ENCODE data around the gene SWI5.
"Not testable (repeated sequence)": the region's sequence is repeated elsewhere in the genome, so short reads cannot be mapped to it uniquely, and the experiment has no call there.

Gene SWI5

GRCh38 chr9:128276008-128276573 is at the start of gene SWI5:
Gene SWI5 (plus strand): TSS chr9:128276276.
- Mint-ChIP-seq H3K36me3 (peaks cover 13% of the 10 kb centered on the region), H3K4me3 (peak within 1 kb of the TSS; percentile 85), H3K27ac (peak within 1 kb of the TSS; percentile 97), H3K9me3 (no peaks in the 10 kb centered on the region), H3K27me3 (no peaks in the 10 kb centered on the region), H3K4me1 (peaks cover 17% of the 10 kb centered on the region)
- DNase-seq (ENCODE audit: low spot score in 2 of 2) (peak; percentile 99 to 100), ATAC-seq (ENCODE audit: low read depth) (peak; percentile 95)

- H3K9me3 Mint-ChIP-seq = no peaks in the 10 kb centered on the region
- no peak for DNase-seq (ENCODE audit: low spot score in 2 of 2)
- no peaks in the 10 kb centered on the region for H3K36me3 Mint-ChIP-seq
- no peak overlapping the region for H3K27ac Mint-ChIP-seq
- H3K4me3 Mint-ChIP-seq = no peak overlapping the region
- H3K27me3 Mint-ChIP-seq = peaks cover 3% of the 10 kb centered on the region
- no peaks in the 10 kb centered on the region for H3K4me1 Mint-ChIP-seq
- ATAC-seq (ENCODE audit: low read depth) = no peak
Observed at GRCh38 chr9:128226412-128226801, 49.7 kb upstream of the SWI5 start.

- H3K27me3 Mint-ChIP-seq, H3K36me3 Mint-ChIP-seq, H3K4me3 Mint-ChIP-seq: not testable (repeated sequence)
Observed at GRCh38 chr9:128230897-128231296, 45.2 kb upstream of the SWI5 start.

GRCh38 chr9:128231638-128232527 is 44.2 kb upstream of the SWI5 start:
- no peak for DNase-seq (ENCODE audit: low spot score in 2 of 2)
- H3K4me1 Mint-ChIP-seq = no peaks in the 10 kb centered on the region
- no peak overlapping the region for H3K4me3 Mint-ChIP-seq
- ATAC-seq (ENCODE audit: low read depth) = no peak
- H3K36me3 Mint-ChIP-seq = no peaks in the 10 kb centered on the region
- H3K9me3 Mint-ChIP-seq = no peaks in the 10 kb centered on the region
- H3K27ac Mint-ChIP-seq = no peak overlapping the region
- peaks cover 8% of the 10 kb centered on the region for H3K27me3 Mint-ChIP-seq

More at GRCh38 chr9:128230897-128231296, 45.2 kb upstream of the SWI5 start:
- DNase-seq (ENCODE audit: low spot score in 2 of 2); H3K4me1 Mint-ChIP-seq; H3K9me3 Mint-ChIP-seq; ATAC-seq (ENCODE audit: low read depth); H3K27ac Mint-ChIP-seq: not testable (repeated sequence)

GRCh38 chr9:128232528-128233428 is 43.3 kb upstream of the SWI5 start:
- H3K4me1 Mint-ChIP-seq = no peaks in the 10 kb centered on the region
- ATAC-seq (ENCODE audit: low read depth) (no peak), DNase-seq (ENCODE audit: low spot score in 2 of 2) (no peak)
- H3K9me3 Mint-ChIP-seq = no peaks in the 10 kb centered on the region
- no peak overlapping the region for H3K27ac Mint-ChIP-seq
- H3K36me3 Mint-ChIP-seq = no peaks in the 10 kb centered on the region
- peaks cover 8% of the 10 kb centered on the region for H3K27me3 Mint-ChIP-seq
- H3K4me3 Mint-ChIP-seq = no peak overlapping the region

- Mint-ChIP-seq H3K4me1 (no peaks in the 10 kb centered on the region), H3K4me3 (no peak overlapping the region), H3K27ac (no peak overlapping the region), H3K27me3 (peaks cover 10% of the 10 kb centered on the region), H3K36me3 (no peaks in the 10 kb centered on the region), H3K9me3 (peaks cover under 1% of the 10 kb centered on the region)
- no peak for ATAC-seq (ENCODE audit: low read depth)
- DNase-seq (ENCODE audit: low spot score in 2 of 2) = no peak
Observed at GRCh38 chr9:128233817-128234406, 42.2 kb upstream of the SWI5 start.

- DNase-seq (ENCODE audit: low spot score in 2 of 2) (no peak), ATAC-seq (ENCODE audit: low read depth) (no peak)
- Mint-ChIP-seq H3K4me3 (no peak overlapping the region), H3K4me1 (peaks cover 10% of the 10 kb centered on the region), H3K9me3 (peaks cover 1% of the 10 kb centered on the region), H3K27me3 (peaks cover 24% of the 10 kb centered on the region), H3K36me3 (no peaks in the 10 kb centered on the region), H3K27ac (no peak overlapping the region)
Observed at GRCh38 chr9:128242124-128242523, 34.0 kb upstream of the SWI5 start.

- H3K9me3 Mint-ChIP-seq = peaks cover 1% of the 10 kb centered on the region
Observed at GRCh38 chr9:128242828-128243214, 33.3 kb upstream of the SWI5 start.

GRCh38 chr9:128243215-128244018 is 32.7 kb upstream of the SWI5 start:
- Mint-ChIP-seq H3K27me3 (peaks cover 24% of the 10 kb centered on the region), H3K4me3 (no peak overlapping the region), H3K27ac (peak overlapping the region; percentile 54), H3K9me3 (peaks cover 1% of the 10 kb centered on the region), H3K4me1 (peaks cover 10% of the 10 kb centered on the region), H3K36me3 (no peaks in the 10 kb centered on the region)
- no peak for DNase-seq (ENCODE audit: low spot score in 2 of 2)
- ATAC-seq (ENCODE audit: low read depth) = no peak

More at GRCh38 chr9:128242828-128243214, 33.3 kb upstream of the SWI5 start:
- ATAC-seq (ENCODE audit: low read depth) (no peak), DNase-seq (ENCODE audit: low spot score in 2 of 2) (no peak)
- H3K4me1 Mint-ChIP-seq = peaks cover 10% of the 10 kb centered on the region
- H3K27me3 Mint-ChIP-seq = peaks cover 24% of the 10 kb centered on the region
- H3K4me3 Mint-ChIP-seq = no peak overlapping the region
- no peaks in the 10 kb centered on the region for H3K36me3 Mint-ChIP-seq
- H3K27ac Mint-ChIP-seq = no peak overlapping the region

GRCh38 chr9:128244091-128244836 is 31.8 kb upstream of the SWI5 start:
- H3K4me3 Mint-ChIP-seq = no peak overlapping the region
- H3K27me3 Mint-ChIP-seq = peaks cover 20% of the 10 kb centered on the region
- DNase-seq (ENCODE audit: low spot score in 2 of 2) = no peak
- H3K9me3 Mint-ChIP-seq = no peaks in the 10 kb centered on the region
- peak; percentile 9 for ATAC-seq (ENCODE audit: low read depth)
- H3K27ac Mint-ChIP-seq = no peak overlapping the region
- peaks cover 10% of the 10 kb centered on the region for H3K4me1 Mint-ChIP-seq
- H3K36me3 Mint-ChIP-seq = no peaks in the 10 kb centered on the region

- H3K27me3 Mint-ChIP-seq = peaks cover 19% of the 10 kb centered on the region
- H3K4me1 Mint-ChIP-seq = peaks cover 13% of the 10 kb centered on the region
- ATAC-seq (ENCODE audit: low read depth) (peak; percentile 49), DNase-seq (ENCODE audit: low spot score in 2 of 2) (no peak)
- no peak overlapping the region for H3K27ac Mint-ChIP-seq
- H3K4me3 Mint-ChIP-seq = no peak overlapping the region
- no peaks in the 10 kb centered on the region for H3K36me3 Mint-ChIP-seq
- H3K9me3 Mint-ChIP-seq = no peaks in the 10 kb centered on the region
Observed at GRCh38 chr9:128244837-128245231, 31.2 kb upstream of the SWI5 start.

GRCh38 chr9:128245421-128246151 is 30.5 kb upstream of the SWI5 start:
- no peaks in the 10 kb centered on the region for H3K36me3 Mint-ChIP-seq
- H3K9me3 Mint-ChIP-seq = no peaks in the 10 kb centered on the region
- H3K4me3 Mint-ChIP-seq = no peak overlapping the region
- ATAC-seq (ENCODE audit: low read depth) = no peak
- peaks cover 15% of the 10 kb centered on the region for H3K4me1 Mint-ChIP-seq
- no peak overlapping the region for H3K27ac Mint-ChIP-seq
- DNase-seq (ENCODE audit: low spot score in 2 of 2) = no peak
- peaks cover 17% of the 10 kb centered on the region for H3K27me3 Mint-ChIP-seq
